ENCODE results near the gene FBXL16.
A peak's percentile ranks its signal among the peaks of the same experiment; 100 is the strongest.

FBXL16 gene

GRCh38 chr16:678858-679813 lies 26.5 kb downstream of the FBXL16 start (continued):
- no peak for TF ChIP-seq ZSCAN5A (tag by site-specific recombination; IDR thresholded peaks at IDR 0.05)
- no peak for TF ChIP-seq ZNF544 (tag by site-specific recombination; IDR thresholded peaks at IDR 0.05)
- no peak for TF ChIP-seq ZNF677 (tag by site-specific recombination; IDR thresholded peaks at IDR 0.05)
- TF ChIP-seq ZNF2 (tag by site-specific recombination; IDR thresholded peaks at IDR 0.05): 0 out of 2 replicates have a peak, but pooled peaks have one; percentile 16
- TF ChIP-seq ZNF140 (tag by site-specific recombination; IDR thresholded peaks at IDR 0.05): no peak
- peak; percentile 13; the same call in 1 of the 2 replicates for TF ChIP-seq PBX3 (CRISPR knock-in tag; IDR thresholded peaks at IDR 0.05)
- no peak for TF ChIP-seq RBAK (tag by site-specific recombination; IDR thresholded peaks at IDR 0.05)
- TF ChIP-seq GLI2 (tag by site-specific recombination; IDR thresholded peaks at IDR 0.05; ENCODE audit: borderline replicate concordance, low read depth): no peak
- peak; percentile 86 for TF ChIP-seq ZNF335 (tag by site-specific recombination; conservative IDR thresholded peaks at IDR 0.05)
- no peak for TF ChIP-seq ZNF16 (tag by site-specific recombination; IDR thresholded peaks at IDR 0.05; ENCODE audit: low read depth)
- no peak for TF ChIP-seq SALL2 (tag by site-specific recombination; IDR thresholded peaks at IDR 0.05; ENCODE audit: borderline replicate concordance)
- TF ChIP-seq ZNF184 (tag by site-specific recombination; IDR thresholded peaks at IDR 0.05): no peak
- no peak for TF ChIP-seq GFI1B (tag by site-specific recombination; IDR thresholded peaks at IDR 0.05)
- peak; percentile 27; the same call in 1 of the 2 replicates for TF ChIP-seq INSM2 (tag by site-specific recombination; IDR thresholded peaks at IDR 0.05)
- no peak for TF ChIP-seq HOXD13 (CRISPR knock-in tag; IDR thresholded peaks at IDR 0.05; ENCODE audit: borderline replicate concordance)
- no peak for TF ChIP-seq ZNF155 (tag by site-specific recombination; IDR thresholded peaks at IDR 0.05)
- TF ChIP-seq ZNF423 (tag by site-specific recombination; IDR thresholded peaks at IDR 0.05): peak; percentile 69; the same call in 1 of the 2 replicates
- TF ChIP-seq MEIS1 (CRISPR knock-in tag; IDR thresholded peaks at IDR 0.05; ENCODE audit: borderline replicate concordance): no peak
- 0 out of 2 replicates have a peak, but pooled peaks have one; percentile 60 for TF ChIP-seq BCL11A (tag by site-specific recombination; IDR thresholded peaks at IDR 0.05; ENCODE audit: low read depth)
- TF ChIP-seq ZNF324 (tag by site-specific recombination; IDR thresholded peaks at IDR 0.05): no peak
- peak; percentile 97 for TF ChIP-seq GLIS2 (tag by site-specific recombination; IDR thresholded peaks at IDR 0.05)
- TF ChIP-seq ZNF768 (tag by site-specific recombination; IDR thresholded peaks at IDR 0.05): no peak
- no peak for TF ChIP-seq SETDB1 (IDR thresholded peaks at IDR 0.05; ENCODE audit: insufficient read length, low read length)
- no peak for TF ChIP-seq ZNF174 (tag by site-specific recombination; IDR thresholded peaks at IDR 0.05)
- TF ChIP-seq ZNF18 (tag by site-specific recombination; IDR thresholded peaks at IDR 0.05): peak; percentile 67; the same call in 1 of the 2 replicates
- TF ChIP-seq ZNF37A (tag by site-specific recombination; IDR thresholded peaks at IDR 0.05): no peak
- TF ChIP-seq ZNF621 (tag by site-specific recombination; IDR thresholded peaks at IDR 0.05): no peak
- peak; percentile 96 for TF ChIP-seq ZNF610 (tag by site-specific recombination; IDR thresholded peaks at IDR 0.05; ENCODE audit: borderline replicate concordance)
- no peak for TF ChIP-seq ZNF280D (tag by site-specific recombination; IDR thresholded peaks at IDR 0.05)
- TF ChIP-seq ZBTB8A (tag by site-specific recombination; IDR thresholded peaks at IDR 0.05): peak; percentile 52
- no peak for TF ChIP-seq MZF1 (tag by site-specific recombination; IDR thresholded peaks at IDR 0.05; ENCODE audit: borderline replicate concordance)
- TF ChIP-seq ZXDB (tag by site-specific recombination; IDR thresholded peaks at IDR 0.05): peak; percentile 97

All from HEK293 (cell line).